ENCODE measurements around the gene MARK2.
A peak's percentile ranks its signal among the peaks of the same experiment; 100 is the strongest.

Gene MARK2

DNA sequence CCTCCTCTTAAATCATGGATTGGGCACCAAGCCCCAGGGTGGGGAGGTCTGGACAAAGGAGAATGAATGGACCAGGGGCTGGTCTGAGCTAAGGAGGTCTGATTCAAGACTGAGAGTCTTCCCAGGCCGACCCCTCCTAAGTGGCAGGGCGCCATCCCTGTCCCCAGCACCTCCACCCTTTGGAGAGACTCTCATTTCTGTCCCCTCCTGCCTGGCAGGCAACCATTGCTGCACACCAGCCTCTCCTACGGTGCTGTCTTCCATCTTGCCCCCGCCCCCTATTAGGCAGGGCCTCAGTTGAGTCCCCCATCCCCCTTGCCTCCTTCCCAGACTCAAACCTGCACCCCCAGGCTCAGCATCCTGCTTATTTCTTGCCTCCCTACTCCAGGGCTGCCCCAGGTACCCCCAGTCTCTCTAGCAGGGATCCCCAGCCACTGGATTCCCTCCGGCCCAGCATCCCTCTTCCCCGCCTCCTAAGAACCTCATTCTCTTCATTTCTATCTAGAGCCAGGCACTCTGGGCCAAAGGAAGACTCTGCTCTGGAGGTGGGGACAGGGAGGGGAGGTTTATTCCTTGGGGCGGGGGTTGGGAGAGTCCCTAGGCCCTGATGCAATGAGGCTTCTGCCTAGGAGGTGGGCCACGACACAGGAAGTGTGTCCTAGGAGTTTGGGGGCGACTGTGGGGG lies 79.7 kb downstream of the MARK2 start:
- peaks cover 0 to 22% (median 0%) of the 10 kb centered on the region in 5 experiments for H3K27me3 ChIP-seq (replicated peaks in 2 of 5; ENCODE audit: control insufficient read depth in 4 of 5, insufficient read depth in 5 of 5, low read length in 4 of 5)
- WGBS (ENCODE audit: insufficient coverage) = 74% methylated on average over 6 of the region's 9 CpGs
- no peak overlapping the region for H3K27ac ChIP-seq (ENCODE audit: insufficient read depth in 1 of 2, low read depth in 1 of 2, low read length in 2 of 2, poor library complexity in 1 of 2, severe bottlenecking in 2 of 2)
- no peaks in the 10 kb centered on the region for H3K9me3 ChIP-seq (ENCODE audit: control extremely low read depth in 1 of 5, control insufficient read depth in 4 of 5, insufficient read depth in 2 of 5, low read depth in 1 of 5, low read length in 4 of 5)
- no peak for DNase-seq
- ChIA-PET CTCF (interaction anchor here (1.7 to 4.9 kb wide), 3 partner anchors 26 to 150 kb away, joined by 5 to 22 read pairs (median 12); partner anchors contain the start of gene ZFTA), POLR2A (no interaction called here)
- peaks cover 0 to 50% (median 40%) of the 10 kb centered on the region in 4 experiments for H3K4me1 ChIP-seq (ENCODE audit: control extremely low read depth in 1 of 4, control insufficient read depth in 4 of 4, insufficient read depth in 4 of 4, low read length in 3 of 4)
- H3K36me3 ChIP-seq (ENCODE audit: control insufficient read depth in 4 of 4, insufficient read depth in 4 of 4, low read length in 3 of 4) = no peaks in the 10 kb centered on the region
- peak overlapping the region in 3 of 7 experiments; percentile 10 to 74 (median 55) for H3K4me3 ChIP-seq (ENCODE audit: control insufficient read depth in 1 of 7, extremely low read depth in 1 of 7, insufficient read depth in 4 of 7, low read depth in 2 of 7, low read length in 6 of 7)

DNA sequence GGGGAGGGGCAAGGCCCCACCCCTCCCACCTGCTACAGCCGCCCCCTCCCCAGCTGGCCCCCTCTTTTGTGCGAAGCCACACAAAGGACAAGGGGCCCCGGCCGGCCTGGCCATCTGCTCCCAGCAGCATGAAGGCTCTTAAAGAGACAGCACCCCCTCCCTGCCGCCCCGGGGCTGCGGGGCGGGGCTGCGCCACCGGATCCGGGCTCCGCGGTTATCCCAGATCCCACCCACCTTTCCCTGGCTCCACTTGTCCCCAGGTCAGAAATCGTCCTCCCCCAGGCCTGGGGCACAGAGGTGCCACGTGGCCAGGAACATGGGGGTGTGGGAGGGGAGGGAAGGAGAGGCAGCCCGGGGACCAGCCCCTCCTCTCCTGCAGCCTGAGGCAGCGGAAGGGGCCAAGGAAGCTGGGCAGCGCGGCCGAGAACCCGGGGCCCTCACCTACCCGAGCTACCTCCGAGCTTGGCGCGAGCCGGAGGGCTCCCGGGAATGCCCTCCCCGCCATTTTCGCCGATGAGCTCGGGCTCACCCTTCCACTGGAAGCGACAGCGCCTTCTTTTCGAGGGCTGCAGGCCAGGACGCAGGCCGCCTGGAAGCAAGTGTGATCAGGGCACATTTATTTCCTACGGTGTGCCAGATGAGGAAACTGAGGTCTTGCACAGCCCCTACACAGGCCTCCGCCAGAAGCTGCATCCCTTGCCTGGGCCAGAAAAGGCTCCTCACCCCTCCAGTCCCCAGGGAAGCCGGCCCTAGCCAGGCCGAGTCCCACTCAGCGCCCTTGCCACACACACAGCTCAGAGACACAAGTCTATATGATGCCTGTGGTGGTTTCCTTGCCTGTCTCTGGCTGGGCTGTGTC lies 80.6 kb downstream of the MARK2 start:
- H3K4me3 ChIP-seq (ENCODE audit: control insufficient read depth in 1 of 7, extremely low read depth in 1 of 7, insufficient read depth in 4 of 7, low read depth in 2 of 7, low read length in 6 of 7) = peak overlapping the region in 4 of 7 experiments; percentile 32 to 74 (median 52)
- H3K36me3 ChIP-seq (ENCODE audit: control insufficient read depth in 4 of 4, insufficient read depth in 4 of 4, low read length in 3 of 4) = no peaks in the 10 kb centered on the region
- 40% methylated on average over 23 of the region's 41 CpGs for WGBS (ENCODE audit: insufficient coverage)
- no peak for DNase-seq
- ChIA-PET POLR2A (interaction anchor here (0.6 kb wide), 1 partner anchor 43 kb away, joined by 3 read pairs; no protein-coding TSS in a partner anchor), CTCF (interaction anchor here (0.7 to 2.3 kb wide), 7 partner anchors 10 to 151 kb away, joined by 3 to 8 read pairs (median 4); partner anchors contain the start of gene ZFTA)
- no peak overlapping the region for H3K27ac ChIP-seq (ENCODE audit: insufficient read depth in 1 of 2, low read depth in 1 of 2, low read length in 2 of 2, poor library complexity in 1 of 2, severe bottlenecking in 2 of 2)
- peaks cover 0 to 22% (median 0%) of the 10 kb centered on the region in 5 experiments for H3K27me3 ChIP-seq (replicated peaks in 2 of 5; ENCODE audit: control insufficient read depth in 4 of 5, insufficient read depth in 5 of 5, low read length in 4 of 5)
- no peaks in the 10 kb centered on the region for H3K9me3 ChIP-seq (ENCODE audit: control extremely low read depth in 1 of 5, control insufficient read depth in 4 of 5, insufficient read depth in 2 of 5, low read depth in 1 of 5, low read length in 4 of 5)
- peaks cover 0 to 50% (median 40%) of the 10 kb centered on the region in 4 experiments for H3K4me1 ChIP-seq (ENCODE audit: control extremely low read depth in 1 of 4, control insufficient read depth in 4 of 4, insufficient read depth in 4 of 4, low read length in 3 of 4)

GRCh38 chr11:63920126-63920938 lies 81.4 kb downstream of the MARK2 start:
- no peaks in the 10 kb centered on the region for H3K36me3 ChIP-seq (ENCODE audit: control insufficient read depth in 4 of 4, insufficient read depth in 4 of 4, low read length in 3 of 4)
- ChIA-PET CTCF (interaction anchor here (0.8 to 2.3 kb wide), 9 partner anchors 11 to 152 kb away, joined by 3 to 8 read pairs (median 5); partner anchors contain the start of gene ZFTA), POLR2A (interaction anchor here (0.6 kb wide), 1 partner anchor 42 kb away, joined by 3 read pairs; no protein-coding TSS in a partner anchor)
- DNase-seq = no peak
- 90% methylated on average over 6 of the region's 22 CpGs for WGBS (ENCODE audit: insufficient coverage)
- H3K9me3 ChIP-seq (ENCODE audit: control extremely low read depth in 1 of 5, control insufficient read depth in 4 of 5, insufficient read depth in 2 of 5, low read depth in 1 of 5, low read length in 4 of 5) = no peaks in the 10 kb centered on the region
- peaks cover 0 to 45% (median 37%) of the 10 kb centered on the region in 4 experiments for H3K4me1 ChIP-seq (ENCODE audit: control extremely low read depth in 1 of 4, control insufficient read depth in 4 of 4, insufficient read depth in 4 of 4, low read length in 3 of 4)
- H3K27ac ChIP-seq (ENCODE audit: insufficient read depth in 1 of 2, low read depth in 1 of 2, low read length in 2 of 2, poor library complexity in 1 of 2, severe bottlenecking in 2 of 2) = no peak overlapping the region
- H3K4me3 ChIP-seq (ENCODE audit: control insufficient read depth in 1 of 7, extremely low read depth in 1 of 7, insufficient read depth in 4 of 7, low read depth in 2 of 7, low read length in 6 of 7) = no peak overlapping the region
- H3K27me3 ChIP-seq (replicated peaks in 2 of 5; ENCODE audit: control insufficient read depth in 4 of 5, insufficient read depth in 5 of 5, low read length in 4 of 5) = peaks cover 0 to 18% (median 0%) of the 10 kb centered on the region in 5 experiments

DNA sequence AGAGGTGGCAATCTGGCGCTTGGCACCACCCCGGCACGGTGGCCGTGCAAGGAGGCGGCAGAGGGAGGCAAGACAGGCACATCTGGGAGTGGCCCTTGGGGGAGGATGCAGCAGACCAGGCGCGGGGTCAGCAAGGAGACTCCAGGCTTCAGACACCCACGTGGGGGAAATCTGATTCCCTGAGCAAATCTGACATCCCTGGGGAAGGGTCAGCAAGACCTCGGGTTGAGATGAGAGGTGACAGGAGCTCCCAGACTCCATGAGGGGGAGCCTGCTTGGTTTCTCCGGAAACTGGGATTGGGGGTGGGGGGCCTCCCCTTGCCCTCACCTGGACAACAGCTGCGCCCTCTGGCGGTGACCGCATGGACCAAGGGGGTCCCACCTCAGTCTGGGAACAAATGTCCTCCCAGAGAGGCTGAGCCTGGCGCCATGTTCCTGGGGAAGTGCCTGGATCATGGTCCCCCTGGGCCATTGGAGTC lies 82.1 kb downstream of the MARK2 start:
- H3K36me3 ChIP-seq (ENCODE audit: control insufficient read depth in 4 of 4, insufficient read depth in 4 of 4, low read length in 3 of 4) = no peaks in the 10 kb centered on the region
- POLR2A ChIA-PET = no interaction called here
- H3K4me1 ChIP-seq (ENCODE audit: control extremely low read depth in 1 of 4, control insufficient read depth in 4 of 4, insufficient read depth in 4 of 4, low read length in 3 of 4) = peaks cover 0 to 39% (median 34%) of the 10 kb centered on the region in 4 experiments
- CTCF ChIA-PET = interaction anchor here (0.8 to 2.3 kb wide), 11 partner anchors 9 to 91 kb away, joined by 3 to 8 read pairs (median 4); no protein-coding TSS in a partner anchor
- H3K4me3 ChIP-seq (ENCODE audit: control insufficient read depth in 1 of 7, extremely low read depth in 1 of 7, insufficient read depth in 4 of 7, low read depth in 2 of 7, low read length in 6 of 7) = no peak overlapping the region
- 65% methylated on average over 11 of the region's 14 CpGs for WGBS (ENCODE audit: insufficient coverage)
- DNase-seq = peak in 2 of 3 donors; percentile 25 to 36
- no peak overlapping the region for H3K27ac ChIP-seq (ENCODE audit: insufficient read depth in 1 of 2, low read depth in 1 of 2, low read length in 2 of 2, poor library complexity in 1 of 2, severe bottlenecking in 2 of 2)
- no peaks in the 10 kb centered on the region for H3K9me3 ChIP-seq (ENCODE audit: control extremely low read depth in 1 of 5, control insufficient read depth in 4 of 5, insufficient read depth in 2 of 5, low read depth in 1 of 5, low read length in 4 of 5)
- peaks cover 0 to 13% (median 0%) of the 10 kb centered on the region in 5 experiments for H3K27me3 ChIP-seq (replicated peaks in 2 of 5; ENCODE audit: control insufficient read depth in 4 of 5, insufficient read depth in 5 of 5, low read length in 4 of 5)

DNA sequence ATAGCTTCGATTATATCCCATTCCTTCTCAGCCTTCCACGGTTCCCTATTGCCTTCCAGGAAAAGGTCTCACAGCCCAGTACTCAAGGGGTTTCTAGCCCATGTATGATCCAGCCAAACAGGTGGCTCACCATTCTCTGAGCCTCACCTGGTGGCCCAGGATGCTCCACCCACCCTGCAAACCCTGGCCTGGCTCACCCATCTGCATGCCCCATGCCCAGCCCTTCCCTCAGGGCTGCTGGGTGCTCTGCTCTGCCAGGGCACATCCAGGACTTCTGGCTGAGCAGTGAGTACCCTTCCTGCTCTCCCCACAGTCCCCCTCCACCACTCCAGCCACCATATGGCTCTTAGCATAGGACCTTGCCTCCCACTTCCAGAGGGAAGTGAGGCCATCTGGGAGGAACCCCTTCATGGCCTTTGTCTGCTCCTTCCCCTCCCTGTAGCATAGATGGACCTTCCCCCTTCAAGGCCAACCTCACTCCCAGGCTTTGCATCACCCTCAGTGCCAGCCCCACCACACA lies 83.8 kb downstream of the MARK2 start:
- Histone ChIP-seq H3K9me3 (ENCODE audit: control extremely low read depth in 1 of 5, control insufficient read depth in 4 of 5, insufficient read depth in 2 of 5, low read depth in 1 of 5, low read length in 4 of 5) (no peaks in the 10 kb centered on the region), H3K27ac (ENCODE audit: insufficient read depth in 1 of 2, low read depth in 1 of 2, low read length in 2 of 2, poor library complexity in 1 of 2, severe bottlenecking in 2 of 2) (no peak overlapping the region), H3K36me3 (ENCODE audit: control insufficient read depth in 4 of 4, insufficient read depth in 4 of 4, low read length in 3 of 4) (no peaks in the 10 kb centered on the region), H3K4me1 (ENCODE audit: control extremely low read depth in 1 of 4, control insufficient read depth in 4 of 4, insufficient read depth in 4 of 4, low read length in 3 of 4) (peaks cover 0 to 26% (median 20%) of the 10 kb centered on the region in 4 experiments), H3K4me3 (ENCODE audit: control insufficient read depth in 1 of 7, extremely low read depth in 1 of 7, insufficient read depth in 4 of 7, low read depth in 2 of 7, low read length in 6 of 7) (no peak overlapping the region), H3K27me3 (replicated peaks in 2 of 5; ENCODE audit: control insufficient read depth in 4 of 5, insufficient read depth in 5 of 5, low read length in 4 of 5) (peaks cover 0 to 6% (median 0%) of the 10 kb centered on the region in 5 experiments)
- ChIA-PET POLR2A (no interaction called here), CTCF (interaction anchor here (1.0 to 1.4 kb wide), 3 partner anchors 17 to 49 kb away, joined by 3 to 4 read pairs (median 3); no protein-coding TSS in a partner anchor)
- WGBS (ENCODE audit: insufficient coverage) = 100% methylated on average over 2 of the region's 2 CpGs
- no peak for DNase-seq

- ChIA-PET POLR2A (interaction anchor here (0.6 kb wide), 1 partner anchor 445 kb away, joined by 3 read pairs; no protein-coding TSS in a partner anchor), CTCF (interaction anchor here (1.0 to 1.3 kb wide), 3 partner anchors 17 to 39 kb away, joined by 3 read pairs; no protein-coding TSS in a partner anchor)
- Histone ChIP-seq H3K4me3 (ENCODE audit: control insufficient read depth in 1 of 7, extremely low read depth in 1 of 7, insufficient read depth in 4 of 7, low read depth in 2 of 7, low read length in 6 of 7) (no peak overlapping the region), H3K36me3 (ENCODE audit: control insufficient read depth in 4 of 4, insufficient read depth in 4 of 4, low read length in 3 of 4) (no peaks in the 10 kb centered on the region), H3K9me3 (ENCODE audit: control extremely low read depth in 1 of 5, control insufficient read depth in 4 of 5, insufficient read depth in 2 of 5, low read depth in 1 of 5, low read length in 4 of 5) (no peaks in the 10 kb centered on the region), H3K4me1 (ENCODE audit: control extremely low read depth in 1 of 4, control insufficient read depth in 4 of 4, insufficient read depth in 4 of 4, low read length in 3 of 4) (peaks cover 0 to 20% (median 15%) of the 10 kb centered on the region in 4 experiments), H3K27ac (ENCODE audit: insufficient read depth in 1 of 2, low read depth in 1 of 2, low read length in 2 of 2, poor library complexity in 1 of 2, severe bottlenecking in 2 of 2) (no peak overlapping the region), H3K27me3 (replicated peaks in 2 of 5; ENCODE audit: control insufficient read depth in 4 of 5, insufficient read depth in 5 of 5, low read length in 4 of 5) (peaks cover 0 to 2% (median 0%) of the 10 kb centered on the region in 5 experiments)
- DNase-seq = no peak
- WGBS (ENCODE audit: insufficient coverage) = 87% methylated on average over 4 of the region's 4 CpGs
Measured at GRCh38 chr11:63923319-63923718, 84.4 kb downstream of the MARK2 start.
